ENCODE data around the gene TNIP3.
"Not testable (repeated sequence)": the region's sequence is repeated elsewhere in the genome, so short reads cannot be mapped to it uniquely, and the experiment has no call there.

TNIP3 gene

GRCh38 chr4:121177246-121178137 is 13.4 kb upstream of the TNIP3 start:
- DNase-seq (ENCODE audit: low read depth): no peak

GRCh38 chr4:121176082-121176934 is 12.2 kb upstream of the TNIP3 start:
- no peak for DNase-seq (ENCODE audit: low read depth)

- not testable (repeated sequence) for DNase-seq (ENCODE audit: low read depth)
Observed at GRCh38 chr4:121171477-121171876, 7.4 kb upstream of the TNIP3 start.

GRCh38 chr4:121168446-121169281 is 4.5 kb upstream of the TNIP3 start:
- no peak for DNase-seq (ENCODE audit: low read depth)

- DNase-seq (ENCODE audit: low read depth): no peak
Observed at GRCh38 chr4:121166976-121167375, 2.9 kb upstream of the TNIP3 start.

- DNase-seq (ENCODE audit: low read depth): no peak
Observed at GRCh38 chr4:121165206-121165605, 1.1 kb upstream of the TNIP3 start.

GRCh38 chr4:121156822-121157769 is 7.0 kb downstream of the TNIP3 start:
- DNase-seq (ENCODE audit: low read depth): no peak

- no peak for DNase-seq (ENCODE audit: low read depth)
Observed at GRCh38 chr4:121155893-121156292, 8.2 kb downstream of the TNIP3 start.

- no peak for DNase-seq (ENCODE audit: low read depth)
Observed at GRCh38 chr4:121154103-121154515, 10.0 kb downstream of the TNIP3 start.

- no peak for DNase-seq (ENCODE audit: low read depth)
Observed at GRCh38 chr4:121151942-121152341, 12.2 kb downstream of the TNIP3 start.

GRCh38 chr4:121150486-121150885 is 13.6 kb downstream of the TNIP3 start:
- no peak for DNase-seq (ENCODE audit: low read depth)

GRCh38 chr4:121150003-121150402 is 14.1 kb downstream of the TNIP3 start:
- no peak for DNase-seq (ENCODE audit: low read depth)

GRCh38 chr4:121148621-121149020 is 15.5 kb downstream of the TNIP3 start:
- no peak for DNase-seq (ENCODE audit: low read depth)

GRCh38 chr4:121148000-121148399 is 16.1 kb downstream of the TNIP3 start:
- no peak for DNase-seq (ENCODE audit: low read depth)

- DNase-seq (ENCODE audit: low read depth): no peak
Observed at GRCh38 chr4:121146530-121146929, 17.6 kb downstream of the TNIP3 start.

- DNase-seq (ENCODE audit: low read depth): no peak
Observed at GRCh38 chr4:121145430-121145829, 18.7 kb downstream of the TNIP3 start.

- DNase-seq (ENCODE audit: low read depth): no peak
Observed at GRCh38 chr4:121144021-121144420, 20.1 kb downstream of the TNIP3 start.

GRCh38 chr4:121143131-121143530 is 21.0 kb downstream of the TNIP3 start:
- DNase-seq (ENCODE audit: low read depth): no peak

- no peak for DNase-seq (ENCODE audit: low read depth)
Observed at GRCh38 chr4:121140716-121141460, 23.2 kb downstream of the TNIP3 start.

GRCh38 chr4:121139533-121140222 is 24.4 kb downstream of the TNIP3 start:
- DNase-seq (ENCODE audit: low read depth): no peak
